ENCODE results near the gene ALDH1L2. TPM values are rescaled to one million over a fixed set of nuclear protein-coding genes. Genes with fewer than 3 reads are reported as not detected.

The ALDH1L2 gene
- total RNA-seq, 1 experiment from 2014 or later: 1.9 TPM

DNA sequence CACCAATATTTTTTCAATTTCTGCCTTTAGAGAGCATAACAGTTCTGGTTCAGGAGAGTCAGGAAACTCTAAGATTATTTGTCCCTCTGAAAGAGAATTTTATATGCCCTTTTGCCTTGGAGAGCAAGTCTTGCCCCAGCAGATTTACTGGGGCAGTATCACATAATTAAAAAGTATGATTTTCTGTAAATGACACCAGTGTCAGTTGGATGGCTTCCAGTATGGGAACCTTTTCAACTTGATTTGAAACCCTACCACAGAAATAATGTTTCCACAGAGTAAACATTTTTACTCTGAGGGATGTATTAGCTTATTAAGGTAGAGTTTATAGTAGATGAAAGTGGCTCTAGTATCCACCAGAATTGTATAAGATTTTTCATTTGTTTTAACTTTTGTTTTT is 82.8 kb downstream of the ALDH1L2 start:
- TF ChIP-seq, protein P1, sequence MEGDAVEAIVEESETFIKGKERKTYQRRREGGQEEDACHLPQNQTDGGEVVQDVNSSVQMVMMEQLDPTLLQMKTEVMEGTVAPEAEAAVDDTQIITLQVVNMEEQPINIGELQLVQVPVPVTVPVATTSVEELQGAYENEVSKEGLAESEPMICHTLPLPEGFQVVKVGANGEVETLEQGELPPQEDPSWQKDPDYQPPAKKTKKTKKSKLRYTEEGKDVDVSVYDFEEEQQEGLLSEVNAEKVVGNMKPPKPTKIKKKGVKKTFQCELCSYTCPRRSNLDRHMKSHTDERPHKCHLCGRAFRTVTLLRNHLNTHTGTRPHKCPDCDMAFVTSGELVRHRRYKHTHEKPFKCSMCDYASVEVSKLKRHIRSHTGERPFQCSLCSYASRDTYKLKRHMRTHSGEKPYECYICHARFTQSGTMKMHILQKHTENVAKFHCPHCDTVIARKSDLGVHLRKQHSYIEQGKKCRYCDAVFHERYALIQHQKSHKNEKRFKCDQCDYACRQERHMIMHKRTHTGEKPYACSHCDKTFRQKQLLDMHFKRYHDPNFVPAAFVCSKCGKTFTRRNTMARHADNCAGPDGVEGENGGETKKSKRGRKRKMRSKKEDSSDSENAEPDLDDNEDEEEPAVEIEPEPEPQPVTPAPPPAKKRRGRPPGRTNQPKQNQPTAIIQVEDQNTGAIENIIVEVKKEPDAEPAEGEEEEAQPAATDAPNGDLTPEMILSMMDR (conservative IDR thresholded peaks at IDR 0.05): no peak
- H4K91ac ChIP-seq (ENCODE audit: insufficient read length, low read depth, low read length): no peak overlapping the region
- no peaks in the 10 kb centered on the region for H4K20me1 ChIP-seq (ENCODE audit: control insufficient read depth, insufficient read depth, insufficient read length)
- no peaks in the 10 kb centered on the region for H3K27me3 ChIP-seq (ENCODE audit: insufficient read depth, low read length)
- H2BK20ac ChIP-seq (ENCODE audit: low read depth, low read length, poor library complexity, severe bottlenecking): no peak overlapping the region
- no peaks in the 10 kb centered on the region for H3K27me3 Mint-ChIP-seq (ENCODE audit: low read depth)
- no peak overlapping the region for H2AFZ ChIP-seq (ENCODE audit: low read length)
- no peak overlapping the region for H2AK5ac ChIP-seq (ENCODE audit: insufficient read length, low read length)
- no peak for DNase-seq
- no peak overlapping the region for H3K4me3 Mint-ChIP-seq
- no peaks in the 10 kb centered on the region for H3K23me2 ChIP-seq (ENCODE audit: insufficient read length, low read depth, low read length, poor library complexity, severe bottlenecking)
- H2BK15ac ChIP-seq (ENCODE audit: low read depth, low read length): no peak overlapping the region
- H2BK12ac ChIP-seq (ENCODE audit: insufficient read length, low read depth, low read length): no peak overlapping the region
- H3K4ac ChIP-seq (ENCODE audit: low read depth, low read length): no peak overlapping the region
- no peaks in the 10 kb centered on the region for H3K4me1 ChIP-seq (ENCODE audit: insufficient read depth, low read length)
- H3K79me2 ChIP-seq (ENCODE audit: insufficient read depth, low read length): no peaks in the 10 kb centered on the region
- H3K9me3 ChIP-seq (ENCODE audit: control insufficient read depth, low read depth, low read length): no peaks in the 10 kb centered on the region
- H3K9ac ChIP-seq (ENCODE audit: extremely low read depth, insufficient read length, low read length): no peak overlapping the region
- no peak overlapping the region for H3T11ph ChIP-seq (ENCODE audit: low read length)
- peaks cover 69 to 91% (median 88%) of the 10 kb centered on the region in 3 experiments for H3K36me3 Mint-ChIP-seq (ENCODE audit: insufficient read depth in 1 of 3, low read depth in 3 of 3)
- no peaks in the 10 kb centered on the region for H3K4me1 Mint-ChIP-seq
- H4K8ac ChIP-seq (replicated peaks; ENCODE audit: insufficient read length, low read depth, low read length): no peak overlapping the region
- no peak overlapping the region for H3K27ac ChIP-seq (ENCODE audit: insufficient read length, low read depth, low read length)
- no peak overlapping the region for H3K56ac ChIP-seq (ENCODE audit: insufficient read length, low read depth, low read length)
- no peak overlapping the region for H3K23ac ChIP-seq (ENCODE audit: insufficient read length, low read depth, low read length)
- H3K14ac ChIP-seq (ENCODE audit: insufficient read depth, low read length): no peak overlapping the region
- H3K79me1 ChIP-seq (ENCODE audit: insufficient read depth, low read depth, low read length, poor library complexity, severe bottlenecking): no peaks in the 10 kb centered on the region
- H3K18ac ChIP-seq (ENCODE audit: insufficient read length, low read depth, low read length): no peak overlapping the region
- no peak overlapping the region for H2BK120ac ChIP-seq (ENCODE audit: low read depth, low read length, poor library complexity, severe bottlenecking)
- H4K5ac ChIP-seq (ENCODE audit: insufficient read length, low read depth, low read length): no peak overlapping the region
- no peaks in the 10 kb centered on the region for H3K9me3 Mint-ChIP-seq
- H3K4me2 ChIP-seq (ENCODE audit: insufficient read depth, insufficient read length, low read length): no peak overlapping the region
- no peak overlapping the region for H2BK5ac ChIP-seq (ENCODE audit: insufficient read length, low read length)
- H3K27ac Mint-ChIP-seq: no peak overlapping the region

All from H9 (cell line).